Suprapubic skin (tissue), 4 donors: ENCODE measurements around the gene DRD2.

Experiments
- EP300 ChIP-seq: sonication (generic); formaldehyde crosslinking; IDR thresholded peaks from one replicate; pipeline ENCODE4 v1.6.1; 2017; ENCODE audit warnings: antibody characterized with exemption
- POLR2A ChIP-seq, 2 donors: fragments of 450-650 bp; IDR thresholded peaks; one replicate each; pipeline ENCODE4 v1.6.1; 2017; ENCODE audit warnings: antibody characterized with exemption in 2 of 2, mild to moderate bottlenecking in 2 of 2, moderate library complexity in 2 of 2
- POLR2AphosphoS5 ChIP-seq, 3 donors: sonication (generic); formaldehyde crosslinking; IDR thresholded peaks; one replicate each; pipeline ENCODE4 v1.6.1; 2017; ENCODE audit warnings: antibody characterized with exemption in 3 of 3
- TF ChIP-seq, protein P1 (sequence below), 2 donors: fragments of 200-600 bp in 1 of 2; fragments of 450-650 bp in 1 of 2; sonication (generic) in 1 of 2; IDR thresholded peaks; one replicate each; pipeline ENCODE4 v1.5.1; 2016 to 2019; ENCODE audit warnings: antibody characterized with exemption in 2 of 2, mild to moderate bottlenecking in 1 of 2, moderate library complexity in 1 of 2

- TF ChIP-seq, protein P1, sequence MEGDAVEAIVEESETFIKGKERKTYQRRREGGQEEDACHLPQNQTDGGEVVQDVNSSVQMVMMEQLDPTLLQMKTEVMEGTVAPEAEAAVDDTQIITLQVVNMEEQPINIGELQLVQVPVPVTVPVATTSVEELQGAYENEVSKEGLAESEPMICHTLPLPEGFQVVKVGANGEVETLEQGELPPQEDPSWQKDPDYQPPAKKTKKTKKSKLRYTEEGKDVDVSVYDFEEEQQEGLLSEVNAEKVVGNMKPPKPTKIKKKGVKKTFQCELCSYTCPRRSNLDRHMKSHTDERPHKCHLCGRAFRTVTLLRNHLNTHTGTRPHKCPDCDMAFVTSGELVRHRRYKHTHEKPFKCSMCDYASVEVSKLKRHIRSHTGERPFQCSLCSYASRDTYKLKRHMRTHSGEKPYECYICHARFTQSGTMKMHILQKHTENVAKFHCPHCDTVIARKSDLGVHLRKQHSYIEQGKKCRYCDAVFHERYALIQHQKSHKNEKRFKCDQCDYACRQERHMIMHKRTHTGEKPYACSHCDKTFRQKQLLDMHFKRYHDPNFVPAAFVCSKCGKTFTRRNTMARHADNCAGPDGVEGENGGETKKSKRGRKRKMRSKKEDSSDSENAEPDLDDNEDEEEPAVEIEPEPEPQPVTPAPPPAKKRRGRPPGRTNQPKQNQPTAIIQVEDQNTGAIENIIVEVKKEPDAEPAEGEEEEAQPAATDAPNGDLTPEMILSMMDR (IDR thresholded peaks at IDR 0.05): no peak
- TF ChIP-seq POLR2AphosphoS5 (IDR thresholded peaks at IDR 0.05) (no peak), POLR2A (IDR thresholded peaks at IDR 0.05) (no peak), EP300 (no peak)
These were observed 18.8 kb upstream of the DRD2 start for GRCh38 chr11:113494021-113494420.
